IPS-18a (cell line): ENCODE measurements around the gene PABPC1L2A.
"Not testable (repeated sequence)": the region's sequence is repeated elsewhere in the genome, so short reads cannot be mapped to it uniquely, and the experiment has no call there.

Experiments
- H3K27ac ChIP-seq: one replicate; pipeline ENCODE4 v1.5.1; 2013; ENCODE audit warnings: low read length
- H3K27me3 ChIP-seq: one replicate; pipeline ENCODE4 v1.6.1; 2013; ENCODE audit warnings: mild to moderate bottlenecking, low read length; ENCODE audit not compliant: control insufficient read depth, insufficient read depth
- H3K36me3 ChIP-seq: one replicate; pipeline ENCODE4 v1.6.1; 2013; ENCODE audit warnings: low read depth, low read length; ENCODE audit not compliant: control insufficient read depth
- H3K4me1 ChIP-seq: one replicate; pipeline ENCODE4 v1.6.1; 2013; ENCODE audit warnings: low read depth, low read length; ENCODE audit not compliant: control insufficient read depth
- H3K4me3 ChIP-seq: one replicate; pipeline ENCODE4 v1.5.1; 2013; ENCODE audit warnings: low read length
- H3K9ac ChIP-seq: one replicate; pipeline ENCODE4 v1.6.1; 2013; ENCODE audit warnings: mild to moderate bottlenecking, low read length, moderate library complexity
- H3K9me3 ChIP-seq: one replicate; pipeline ENCODE4 v1.6.1; 2013; ENCODE audit warnings: low read depth, low read length; ENCODE audit not compliant: control insufficient read depth

PABPC1L2A gene

DNA sequence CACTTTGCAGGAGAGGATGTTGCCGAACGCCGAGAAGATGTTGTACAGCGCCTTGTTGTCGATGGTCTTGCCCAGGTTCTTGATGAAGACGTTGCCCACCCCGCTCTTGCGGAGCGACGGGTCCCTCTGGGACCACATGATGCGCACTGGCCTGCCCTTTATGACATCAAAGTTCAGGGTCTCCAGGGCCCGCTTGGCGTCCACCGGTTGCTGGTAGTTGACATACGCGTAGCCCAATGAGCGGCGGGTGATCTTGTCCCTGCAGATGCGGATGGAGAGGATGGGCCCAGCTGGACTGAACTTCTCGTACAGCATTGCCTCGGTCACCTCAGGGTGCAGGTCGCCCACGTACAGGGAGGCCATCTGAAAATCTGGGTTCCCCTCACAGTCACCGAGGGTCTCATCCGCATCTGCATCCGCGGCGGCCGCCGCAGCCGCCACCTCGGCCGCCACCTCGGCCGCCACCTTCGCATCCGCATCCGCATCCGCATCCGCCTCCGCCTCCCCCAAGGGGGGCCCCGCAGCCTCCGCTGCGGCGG lies at the start of gene PABPC1L2A:
Gene PABPC1L2A (minus strand): TSS at position 489 of the 539 bp plus-strand sequence. CDS start 126 bp downstream, at position 363.
- not testable (repeated sequence) for H3K9me3 ChIP-seq, H3K27ac ChIP-seq, H3K4me3 ChIP-seq, H3K9ac ChIP-seq, H3K36me3 ChIP-seq, H3K4me1 ChIP-seq
- H3K27me3 ChIP-seq, result peaks cover 24% of the 10 kb centered on the region

- Histone ChIP-seq H3K27ac (no peak overlapping the region), H3K27me3 (no peaks in the 10 kb centered on the region), H3K4me3 (no peak overlapping the region), H3K4me1 (no peaks in the 10 kb centered on the region), H3K9ac (no peak overlapping the region), H3K36me3 (no peaks in the 10 kb centered on the region), H3K9me3 (peaks cover 4% of the 10 kb centered on the region)
These were observed 48.5 kb upstream of the PABPC1L2A start for GRCh38 chrX:73127700-73128241.

DNA sequence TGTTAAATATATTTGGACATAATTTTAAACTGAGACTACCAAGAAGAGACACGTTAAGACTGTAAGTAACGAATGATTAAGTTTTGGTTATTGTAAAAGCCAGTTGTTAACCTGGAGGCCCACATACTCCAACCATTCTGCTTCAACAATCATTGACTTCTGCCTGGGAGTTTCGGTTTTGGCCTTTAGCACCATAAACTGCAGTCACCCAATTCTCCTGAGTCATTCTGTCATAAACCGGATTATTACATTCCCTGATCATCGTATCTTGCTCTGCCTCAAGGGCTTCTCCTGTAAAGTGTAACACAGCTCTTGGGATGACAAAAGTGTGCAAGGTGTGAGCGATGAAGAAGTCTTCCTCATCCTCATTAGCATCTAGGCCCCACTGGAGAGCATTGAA lies 46.9 kb upstream of the PABPC1L2A start:
- no peak overlapping the region for H3K9ac ChIP-seq
- no peak overlapping the region for H3K4me3 ChIP-seq
- H3K27me3 ChIP-seq, result no peaks in the 10 kb centered on the region
- H3K27ac ChIP-seq, result no peak overlapping the region
- H3K4me1 ChIP-seq, result no peaks in the 10 kb centered on the region
- H3K9me3 ChIP-seq, result peaks cover 4% of the 10 kb centered on the region
- no peaks in the 10 kb centered on the region for H3K36me3 ChIP-seq

DNA sequence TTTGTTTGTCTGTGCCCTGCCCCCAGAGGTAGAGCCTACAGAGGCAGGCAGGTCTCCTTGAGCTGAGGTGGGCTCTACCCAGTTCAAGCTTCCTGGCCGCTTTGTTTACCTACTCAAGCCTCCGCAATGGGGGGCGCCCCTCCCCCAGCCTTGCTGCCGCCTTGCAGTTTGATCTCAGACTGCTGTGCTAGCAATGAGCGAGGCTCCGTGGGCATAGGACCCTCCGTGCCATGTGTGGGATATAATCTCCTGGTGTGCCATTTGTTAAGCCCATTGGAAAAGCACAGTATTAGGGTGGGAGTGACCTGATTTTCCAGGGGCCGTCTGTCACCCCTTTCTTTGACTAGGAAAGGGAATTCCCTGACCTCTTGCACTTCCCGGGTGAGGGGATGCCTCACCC lies 20.2 kb upstream of the PABPC1L2A start:
- not testable (repeated sequence) for H3K4me1 ChIP-seq, H3K36me3 ChIP-seq, H3K9ac ChIP-seq, H3K4me3 ChIP-seq, H3K27me3 ChIP-seq, H3K27ac ChIP-seq
- H3K9me3 ChIP-seq, result peaks cover 22% of the 10 kb centered on the region

DNA sequence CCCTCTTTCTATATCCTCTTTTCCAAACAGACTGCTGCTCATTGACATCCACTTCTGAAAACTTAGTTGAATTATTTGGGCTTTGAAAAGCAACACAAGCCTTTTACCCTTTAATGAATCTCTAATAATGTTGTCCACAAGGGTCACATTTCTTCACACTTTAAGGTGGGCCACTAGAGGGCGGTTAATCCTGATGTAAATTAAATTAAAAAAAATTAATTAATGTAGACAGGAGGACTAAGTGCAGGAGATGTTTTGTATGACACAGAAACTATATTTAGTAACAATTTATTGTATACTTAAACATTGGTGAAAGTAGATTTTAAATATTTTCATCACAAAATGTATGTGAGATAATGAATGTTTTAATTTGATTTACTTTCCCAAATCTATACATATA lies 7.5 kb upstream of the PABPC1L2A start:
- not testable (repeated sequence) for H3K9me3 ChIP-seq, H3K36me3 ChIP-seq, H3K9ac ChIP-seq, H3K27ac ChIP-seq, H3K27me3 ChIP-seq, H3K4me1 ChIP-seq, H3K4me3 ChIP-seq

DNA sequence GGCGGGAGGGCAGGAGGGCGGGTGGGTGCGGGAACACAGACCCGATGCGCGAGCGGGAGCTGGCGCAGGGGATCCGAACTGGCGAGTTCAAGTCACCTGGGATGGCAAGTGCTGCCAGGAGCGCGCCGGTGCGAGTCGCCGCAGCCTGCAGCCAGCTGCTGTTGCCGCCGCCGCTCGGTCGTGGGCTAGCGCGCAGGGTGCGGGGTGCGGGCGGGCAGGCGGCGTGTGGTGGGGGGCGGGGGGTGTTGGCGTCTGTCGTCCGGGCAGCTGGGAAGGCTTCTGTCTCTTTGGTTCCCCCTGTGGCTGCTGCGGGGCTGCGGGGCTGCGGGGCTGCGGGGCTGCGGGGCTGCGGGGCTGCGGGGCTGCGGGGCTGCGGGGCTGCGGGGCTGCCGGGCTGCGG lies 572 bp upstream of the PABPC1L2A start:
- not testable (repeated sequence) for H3K27ac ChIP-seq, H3K4me3 ChIP-seq, H3K36me3 ChIP-seq, H3K9me3 ChIP-seq, H3K4me1 ChIP-seq, H3K9ac ChIP-seq
- H3K27me3 ChIP-seq, result peaks cover 24% of the 10 kb centered on the region

- H3K9ac ChIP-seq, H3K36me3 ChIP-seq, H3K4me1 ChIP-seq, H3K27ac ChIP-seq, H3K9me3 ChIP-seq, H3K4me3 ChIP-seq: not testable (repeated sequence)
- peaks cover 24% of the 10 kb centered on the region for H3K27me3 ChIP-seq
These were observed 715 bp downstream of the PABPC1L2A start for GRCh38 chrX:73078597-73078996.

DNA sequence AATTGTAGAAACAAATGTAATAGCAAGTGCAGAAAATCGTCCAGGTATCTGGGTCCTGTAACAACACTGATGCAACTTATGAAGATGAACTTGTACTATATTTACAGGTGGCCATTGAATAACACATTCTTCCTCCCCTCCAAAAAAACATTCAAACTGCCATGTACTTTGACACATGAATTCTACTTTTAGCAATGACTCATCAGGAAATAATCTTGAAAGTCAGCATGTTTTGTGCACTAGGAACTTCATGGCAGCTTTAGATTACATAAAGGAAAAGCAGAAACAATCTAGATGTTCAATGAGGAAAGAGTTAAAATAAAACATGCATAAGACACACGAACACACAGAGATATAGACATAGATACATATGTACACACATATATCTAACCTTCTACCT lies 2.5 kb downstream of the PABPC1L2A start:
- Histone ChIP-seq H3K4me3 (no peak overlapping the region), H3K27me3 (peaks cover 24% of the 10 kb centered on the region), H3K9ac (no peak overlapping the region), H3K9me3 (peaks cover 10% of the 10 kb centered on the region), H3K27ac (no peak overlapping the region), H3K4me1 (no peaks in the 10 kb centered on the region), H3K36me3 (no peaks in the 10 kb centered on the region)

DNA sequence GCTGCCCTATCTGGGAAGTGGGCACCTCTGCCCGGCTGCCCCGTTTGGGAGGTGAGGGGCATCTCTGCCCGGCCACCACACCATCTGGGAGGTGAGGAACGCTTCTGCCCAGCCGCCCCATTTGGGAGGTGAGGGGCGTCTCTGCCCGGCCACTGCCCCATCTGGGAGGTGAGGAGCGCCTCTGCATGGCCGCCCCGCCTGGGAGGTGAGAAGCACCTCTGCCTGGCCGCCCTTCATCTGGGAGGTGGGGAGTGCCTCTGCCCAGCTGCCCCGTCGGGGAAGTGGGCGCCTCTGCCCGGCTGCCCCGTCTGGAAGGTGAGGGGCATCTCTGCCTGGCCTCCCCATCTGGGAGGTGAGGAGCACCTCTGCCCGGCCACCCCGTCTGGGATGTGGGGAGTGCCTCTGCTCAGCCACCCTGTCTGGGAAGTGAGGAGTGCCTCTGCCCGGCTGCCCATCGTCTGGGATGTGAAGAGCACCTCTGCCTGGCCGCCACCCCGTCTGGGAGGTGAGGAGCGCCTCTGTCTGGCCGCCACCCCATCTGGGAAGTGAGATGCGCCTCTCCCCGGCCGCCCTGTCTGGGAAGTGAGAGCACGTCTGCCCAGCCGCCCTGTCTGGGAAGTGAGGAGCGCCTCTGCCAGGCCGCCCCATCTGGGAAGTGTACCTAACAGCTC lies 9.8 kb downstream of the PABPC1L2A start:
- no peak overlapping the region for H3K4me3 ChIP-seq
- H3K9me3 ChIP-seq, result peaks cover 4% of the 10 kb centered on the region
- no peaks in the 10 kb centered on the region for H3K27me3 ChIP-seq
- H3K4me1 ChIP-seq, result no peaks in the 10 kb centered on the region
- no peak overlapping the region for H3K9ac ChIP-seq
- H3K36me3 ChIP-seq, result no peaks in the 10 kb centered on the region
- no peak overlapping the region for H3K27ac ChIP-seq

- no peaks in the 10 kb centered on the region for H3K27me3 ChIP-seq
- no peaks in the 10 kb centered on the region for H3K36me3 ChIP-seq
- H3K9me3 ChIP-seq, result peaks cover 4% of the 10 kb centered on the region
These were observed 10.6 kb downstream of the PABPC1L2A start for GRCh38 chrX:73068467-73069364.

GRCh38 chrX:73067761-73068466 lies 11.4 kb downstream of the PABPC1L2A start:
- not testable (repeated sequence) for H3K9ac ChIP-seq, H3K9me3 ChIP-seq, H3K27me3 ChIP-seq, H3K4me3 ChIP-seq, H3K27ac ChIP-seq, H3K4me1 ChIP-seq, H3K36me3 ChIP-seq

More at GRCh38 chrX:73068467-73069364, 10.6 kb downstream of the PABPC1L2A start:
- no peak overlapping the region for H3K4me3 ChIP-seq
- no peaks in the 10 kb centered on the region for H3K4me1 ChIP-seq
- no peak overlapping the region for H3K27ac ChIP-seq
- no peak overlapping the region for H3K9ac ChIP-seq
